Loucy (cell line): Measurements from ENCODE around the gene GNB5.

Source experiments
- CTCF ChIP-seq: fragments of 200-600 bp; sonication (generic); conservative IDR thresholded peaks from 2 replicates; pipeline ENCODE4 v1.5.1; 2014; ENCODE audit warnings: mild to moderate bottlenecking, antibody characterized with exemption, low read length
- EZH2phosphoT487 ChIP-seq: fragments of 200-600 bp; IDR thresholded peaks from 2 replicates; pipeline ENCODE4 v1.6.1; 2018; ENCODE audit warnings: antibody characterized with exemption, mild to moderate bottlenecking, moderate library complexity, borderline replicate concordance

GRCh38 chr15:52076889-52077781 is 114.1 kb downstream of the GNB5 start:
- peak; percentile 19; the same call in 1 of the 2 replicates for TF ChIP-seq CTCF
- no peak for TF ChIP-seq EZH2phosphoT487
